HUES6 (cell line): ENCODE results near the gene TPSD1.
"Not testable (repeated sequence)": the region's sequence is repeated elsewhere in the genome, so short reads cannot be mapped to it uniquely, and the experiment has no call there.

Experiments
- H3K27ac ChIP-seq: 2 replicates; pipeline ENCODE4 v1.7.0; 2013; ENCODE audit warnings: low read depth, mild to moderate bottlenecking, low read length, inconsistent platforms
- H3K27me3 ChIP-seq: 2 replicates; pipeline ENCODE4 v1.6.1; 2013; ENCODE audit warnings: low read length; ENCODE audit not compliant: control insufficient read depth, insufficient read depth
- H3K36me3 ChIP-seq: 2 replicates; pipeline ENCODE4 v1.6.1; 2013; ENCODE audit warnings: low read length; ENCODE audit not compliant: control insufficient read depth, insufficient read depth
- H3K4me1 ChIP-seq: 2 replicates; pipeline ENCODE4 v1.6.1; 2013; ENCODE audit warnings: low read length; ENCODE audit not compliant: control insufficient read depth, insufficient read depth
- H3K4me3 ChIP-seq: 2 replicates; pipeline ENCODE4 v1.5.1; 2013; ENCODE audit warnings: low read depth, low read length
- H3K9ac ChIP-seq: one replicate; pipeline ENCODE4 v1.6.1; 2013; ENCODE audit warnings: mild to moderate bottlenecking, low read length
- H3K9me3 ChIP-seq: 2 replicates; pipeline ENCODE4 v1.6.1; 2013; ENCODE audit warnings: low read depth, low read length; ENCODE audit not compliant: control insufficient read depth, insufficient read depth

Gene TPSD1

GRCh38 chr16:1295465-1295864 is 39.6 kb downstream of the TPSD1 start:
- Histone ChIP-seq H3K9ac (no peak overlapping the region), H3K4me1 (peaks cover 11% of the 10 kb centered on the region; the same call in 1 of the 2 replicates), H3K36me3 (no peaks in the 10 kb centered on the region), H3K9me3 (no peaks in the 10 kb centered on the region), H3K4me3 (no peak overlapping the region), H3K27ac (no peak overlapping the region), H3K27me3 (peaks cover 25% of the 10 kb centered on the region)

- not testable (repeated sequence) for H3K4me3 ChIP-seq, H3K9me3 ChIP-seq, H3K36me3 ChIP-seq, H3K9ac ChIP-seq, H3K27ac ChIP-seq
- peaks cover 18% of the 10 kb centered on the region; the same call in 1 of the 2 replicates for H3K4me1 ChIP-seq
- H3K27me3 ChIP-seq = peaks cover 13% of the 10 kb centered on the region
Measured at GRCh38 chr16:1296688-1297017, 40.8 kb downstream of the TPSD1 start.

DNA sequence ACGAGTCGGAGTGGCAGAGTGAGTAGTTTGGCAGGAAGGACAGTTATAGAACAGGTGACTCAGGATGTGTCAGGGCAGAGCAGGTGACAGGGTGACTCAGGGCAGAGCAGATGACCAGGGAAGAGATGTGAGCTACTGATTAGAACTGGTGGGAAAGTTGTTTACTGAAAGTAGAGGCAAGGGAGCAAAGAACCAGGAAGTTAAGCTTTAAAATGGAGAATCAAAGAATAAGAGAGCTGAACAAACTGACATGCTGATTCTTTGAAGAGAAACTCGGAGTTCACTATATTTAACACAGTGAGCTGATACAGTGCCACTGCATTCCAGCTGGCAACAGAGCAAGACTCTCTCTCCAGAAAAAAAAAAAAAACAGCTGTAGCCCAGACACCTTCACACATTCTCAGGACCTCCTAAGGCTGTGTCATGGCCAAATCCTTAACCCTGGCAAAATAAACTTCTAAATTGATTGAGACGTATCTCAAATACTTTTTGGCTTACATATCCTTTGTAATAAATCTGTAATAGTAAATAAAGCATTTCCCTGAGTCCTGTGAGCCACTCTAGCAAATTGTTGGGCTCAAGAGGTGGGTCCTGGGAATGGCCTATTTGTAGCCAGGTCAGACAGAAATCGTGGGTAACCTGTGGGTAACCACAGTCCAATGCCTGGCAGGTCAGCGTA is 41.3 kb downstream of the TPSD1 start:
- H3K27me3 ChIP-seq = peaks cover 8% of the 10 kb centered on the region; the same call in 1 of the 2 replicates
- H3K27ac ChIP-seq = no peak overlapping the region
- no peak overlapping the region for H3K4me3 ChIP-seq
- H3K4me1 ChIP-seq = peaks cover 17% of the 10 kb centered on the region; the same call in 1 of the 2 replicates
- H3K36me3 ChIP-seq = no peaks in the 10 kb centered on the region
- H3K9ac ChIP-seq = no peak overlapping the region
- H3K9me3 ChIP-seq = no peaks in the 10 kb centered on the region

- Histone ChIP-seq H3K4me1 (peaks cover 17% of the 10 kb centered on the region; the same call in 1 of the 2 replicates), H3K27ac (no peak overlapping the region)
Measured at GRCh38 chr16:1298406-1298805, 42.5 kb downstream of the TPSD1 start.

DNA sequence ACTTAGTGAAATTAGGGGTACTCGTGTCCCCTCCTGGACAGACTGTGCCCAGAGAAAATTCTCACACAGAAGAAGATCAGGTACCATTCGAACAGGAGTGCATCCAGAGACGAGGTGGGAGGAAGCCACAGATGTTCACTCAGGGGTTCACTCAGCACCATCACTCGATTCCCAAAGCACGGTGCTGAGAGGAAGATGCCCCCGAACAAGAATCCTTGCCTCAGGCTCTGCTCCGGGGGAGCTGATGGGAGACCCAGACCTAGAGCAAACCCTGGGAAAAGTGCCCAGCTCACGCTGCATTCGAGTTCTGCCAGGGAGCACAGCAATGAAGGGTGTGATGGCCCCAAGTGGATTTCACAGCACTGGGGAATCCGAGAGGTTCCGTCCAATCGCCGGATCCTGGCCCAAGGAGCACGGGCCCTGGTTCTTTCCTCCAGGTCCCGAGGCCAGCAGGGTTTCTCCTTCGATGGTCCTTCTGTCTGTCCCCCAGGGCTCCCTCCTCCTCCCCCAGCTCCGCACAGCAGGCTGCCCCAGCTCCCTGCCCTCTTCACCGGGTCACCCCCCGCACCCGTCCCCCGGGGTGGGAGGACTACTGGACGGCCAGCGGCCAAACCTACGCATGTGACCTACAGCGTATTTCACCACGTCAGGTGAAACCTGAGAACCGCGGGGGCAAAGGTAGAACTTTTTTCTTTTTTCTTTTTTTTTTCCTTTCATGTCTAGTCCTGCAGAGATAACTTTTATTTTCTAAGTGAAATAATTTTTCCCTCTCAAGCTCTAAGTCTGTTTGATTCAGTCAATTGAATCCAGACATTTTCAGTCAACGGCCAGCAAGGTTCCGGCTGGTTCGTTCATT is 43.4 kb downstream of the TPSD1 start:
- peaks cover 24% of the 10 kb centered on the region; the same call in 1 of the 2 replicates for H3K4me1 ChIP-seq
- H3K9ac ChIP-seq = no peak overlapping the region
- no peak overlapping the region for H3K27ac ChIP-seq
- H3K4me3 ChIP-seq = no peak overlapping the region
- H3K9me3 ChIP-seq = no peaks in the 10 kb centered on the region
- H3K27me3 ChIP-seq = peaks cover 7% of the 10 kb centered on the region; the same call in 1 of the 2 replicates
- H3K36me3 ChIP-seq = no peaks in the 10 kb centered on the region

More at GRCh38 chr16:1298406-1298805, 42.5 kb downstream of the TPSD1 start:
- H3K27me3 ChIP-seq = peaks cover 7% of the 10 kb centered on the region; the same call in 1 of the 2 replicates
- no peaks in the 10 kb centered on the region for H3K9me3 ChIP-seq
- no peaks in the 10 kb centered on the region for H3K36me3 ChIP-seq
- no peak overlapping the region for H3K4me3 ChIP-seq
- H3K9ac ChIP-seq = no peak overlapping the region

- no peaks in the 10 kb centered on the region for H3K9me3 ChIP-seq
- no peak overlapping the region for H3K4me3 ChIP-seq
- peaks cover 24% of the 10 kb centered on the region; the same call in 1 of the 2 replicates for H3K4me1 ChIP-seq
- no peak overlapping the region for H3K27ac ChIP-seq
- no peak overlapping the region for H3K9ac ChIP-seq
- H3K36me3 ChIP-seq = no peaks in the 10 kb centered on the region
- peaks cover 7% of the 10 kb centered on the region; the same call in 1 of the 2 replicates for H3K27me3 ChIP-seq
Measured at GRCh38 chr16:1299868-1300203, 44.0 kb downstream of the TPSD1 start.

DNA sequence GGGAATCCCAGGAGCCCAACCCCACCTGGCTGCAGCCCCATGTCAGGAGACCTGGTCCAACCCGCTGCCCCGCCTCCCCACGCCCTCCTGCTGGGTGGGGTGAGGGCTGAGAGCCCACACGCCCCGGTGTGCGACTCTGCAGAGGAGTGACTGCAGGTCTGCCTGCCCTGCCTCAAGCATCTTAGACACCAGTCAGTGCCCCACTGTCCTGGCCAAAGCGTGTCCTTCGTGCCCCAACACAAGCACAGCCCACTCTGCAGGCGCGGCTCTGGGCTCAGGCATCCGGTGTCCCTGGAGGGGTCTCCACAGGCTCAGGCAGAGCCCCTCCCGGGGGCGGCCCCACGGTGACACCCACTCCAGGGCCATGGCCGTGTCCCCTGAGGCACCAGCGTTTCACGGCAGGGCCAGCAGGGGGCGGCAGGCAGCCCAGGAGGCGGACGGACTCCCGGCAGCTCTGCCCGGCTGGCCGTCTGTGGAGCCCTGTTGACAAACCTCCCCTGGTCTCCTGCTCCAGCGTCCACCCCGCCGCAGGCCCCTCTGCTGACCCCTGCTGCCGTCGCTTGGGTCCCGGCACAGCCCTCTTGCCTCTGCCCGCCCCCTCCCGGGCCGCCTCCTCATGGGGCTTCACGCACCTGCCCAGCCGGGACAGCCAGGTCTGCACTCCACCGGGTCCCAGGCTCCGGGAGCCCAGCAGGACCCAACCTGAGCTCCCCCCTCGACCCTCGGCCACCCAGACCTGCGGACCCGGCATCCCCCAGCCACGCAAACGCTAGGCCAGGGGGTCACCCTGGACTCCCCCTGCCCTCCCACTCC is 45.0 kb downstream of the TPSD1 start:
- Histone ChIP-seq H3K4me1 (peaks cover 18% of the 10 kb centered on the region; the same call in 1 of the 2 replicates), H3K27me3 (peaks cover 7% of the 10 kb centered on the region; the same call in 1 of the 2 replicates), H3K4me3 (peak overlapping the region; percentile 46), H3K27ac (no peak overlapping the region), H3K36me3 (no peaks in the 10 kb centered on the region), H3K9me3 (no peaks in the 10 kb centered on the region), H3K9ac (no peak overlapping the region)

GRCh38 chr16:1301562-1301961 is 45.7 kb downstream of the TPSD1 start:
- Histone ChIP-seq H3K4me1 (peaks cover 18% of the 10 kb centered on the region; the same call in 1 of the 2 replicates), H3K4me3 (no peak overlapping the region), H3K9ac (no peak overlapping the region), H3K27ac (no peak overlapping the region), H3K9me3 (no peaks in the 10 kb centered on the region), H3K27me3 (peaks cover 7% of the 10 kb centered on the region; the same call in 1 of the 2 replicates), H3K36me3 (no peaks in the 10 kb centered on the region)

DNA sequence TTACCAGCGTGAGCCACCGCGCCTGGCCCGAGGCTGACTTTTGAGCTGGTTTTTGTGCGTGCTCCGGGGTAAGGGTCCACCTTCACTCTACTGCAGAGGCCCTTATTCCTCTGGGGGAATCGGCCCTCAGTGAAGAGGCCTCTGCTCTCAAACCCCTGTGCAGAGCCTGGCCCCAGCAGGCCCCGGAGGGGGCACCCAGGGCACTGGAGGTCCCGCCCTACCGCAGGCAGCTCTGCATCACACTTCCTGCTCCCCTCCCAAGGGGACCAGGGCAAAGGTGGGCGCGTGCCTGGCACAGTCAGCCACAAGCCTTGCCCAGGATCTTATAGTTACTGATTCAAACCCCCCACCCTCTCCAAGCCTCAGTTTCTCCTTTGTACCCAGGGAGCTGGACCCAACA is 50.0 kb downstream of the TPSD1 start:
- Histone ChIP-seq H3K9me3 (no peaks in the 10 kb centered on the region), H3K9ac (no peak overlapping the region), H3K27me3 (no peaks in the 10 kb centered on the region), H3K4me1 (peaks cover 14% of the 10 kb centered on the region; the same call in 1 of the 2 replicates), H3K36me3 (no peaks in the 10 kb centered on the region), H3K4me3 (no peak overlapping the region), H3K27ac (no peak overlapping the region)

DNA sequence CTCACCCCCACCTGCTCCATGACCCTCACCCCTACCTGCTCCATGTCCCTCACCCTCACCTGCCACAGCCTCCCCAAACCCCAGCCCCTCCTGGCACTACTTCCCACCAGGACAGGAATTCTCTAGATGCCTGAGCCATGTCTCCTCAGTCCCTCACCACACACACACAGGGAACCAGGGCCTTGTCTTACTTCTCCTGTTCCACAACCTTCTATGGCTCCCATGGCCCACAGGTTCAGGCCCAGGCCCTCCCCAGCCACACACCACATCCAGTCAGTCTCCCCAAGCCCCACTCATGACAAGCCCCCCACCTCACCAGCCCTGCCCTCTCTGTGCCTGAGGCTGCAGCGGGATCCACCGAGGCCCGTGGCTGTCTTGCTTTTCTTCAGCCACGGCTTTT is 50.5 kb downstream of the TPSD1 start:
- Histone ChIP-seq H3K27me3 (no peaks in the 10 kb centered on the region), H3K4me1 (peaks cover 16% of the 10 kb centered on the region), H3K36me3 (no peaks in the 10 kb centered on the region), H3K27ac (no peak overlapping the region), H3K4me3 (no peak overlapping the region), H3K9me3 (no peaks in the 10 kb centered on the region), H3K9ac (no peak overlapping the region)
